GM10266 (cell line): ENCODE results near the gene FHOD3.

Source experiments
- DNase-seq: peaks from one replicate; pipeline ENCODE4 v3.0.0; 2012; ENCODE audit errors: extremely low spot score
- CTCF ChIP-seq: IDR thresholded peaks from 2 replicates; pipeline ENCODE4 v1.5.1; 2012; ENCODE audit warnings: mild to moderate bottlenecking, low read depth; ENCODE audit not compliant: control insufficient read depth, insufficient read depth; ENCODE audit errors: missing control alignments

The FHOD3 gene

GRCh38 chr18:36281936-36282335, 15.6 kb upstream of the FHOD3 start:
- TF ChIP-seq CTCF = no peak
- DNase-seq = no peak

- DNase-seq = no peak
- no peak for TF ChIP-seq CTCF
These were observed 14.1 kb upstream of the FHOD3 start for GRCh38 chr18:36283448-36283847.

- no peak for DNase-seq
These were observed 13.2 kb upstream of the FHOD3 start for GRCh38 chr18:36284268-36284667.

GRCh38 chr18:36284671-36285295, 12.7 kb upstream of the FHOD3 start:
- TF ChIP-seq CTCF = peak; percentile 79
- peak; percentile 61 for DNase-seq

More at GRCh38 chr18:36284268-36284667, 13.2 kb upstream of the FHOD3 start:
- no peak for TF ChIP-seq CTCF

- DNase-seq = no peak
- TF ChIP-seq CTCF = no peak
These were observed 9.9 kb upstream of the FHOD3 start for GRCh38 chr18:36287653-36288052.

- no peak for TF ChIP-seq CTCF
- no peak for DNase-seq
These were observed 8.8 kb upstream of the FHOD3 start for GRCh38 chr18:36288689-36289088.

GRCh38 chr18:36294031-36294430, 3.5 kb upstream of the FHOD3 start:
- no peak for DNase-seq
- no peak for TF ChIP-seq CTCF
